ENCODE data around the gene ZAP70.
A peak's percentile ranks its signal among the peaks of the same experiment; 100 is the strongest.

Gene ZAP70

GRCh38 chr2:97770445-97770844 is 57.1 kb downstream of the ZAP70 start:
- no peak overlapping the region for H3K4me3 ChIP-seq (replicated peaks; ENCODE audit: low read depth, low read length)
- no peak for DNase-seq (ENCODE audit: low read depth)
- TF ChIP-seq CTCF (IDR thresholded peaks at IDR 0.05; ENCODE audit: low read length, missing control alignments), result no peak

GRCh38 chr2:97774425-97774824 is 61.0 kb downstream of the ZAP70 start:
- H3K4me3 ChIP-seq (replicated peaks; ENCODE audit: low read depth, low read length), result no peak overlapping the region
- peak; percentile 13 for DNase-seq (ENCODE audit: low read depth)
- peak; percentile 50 for TF ChIP-seq CTCF (IDR thresholded peaks at IDR 0.05; ENCODE audit: low read length, missing control alignments)

GRCh38 chr2:97775074-97775473 is 61.7 kb downstream of the ZAP70 start:
- TF ChIP-seq CTCF (IDR thresholded peaks at IDR 0.05; ENCODE audit: low read length, missing control alignments), result no peak
- no peak for DNase-seq (ENCODE audit: low read depth)

GRCh38 chr2:97779141-97779540 is 65.8 kb downstream of the ZAP70 start:
- no peak for TF ChIP-seq CTCF (IDR thresholded peaks at IDR 0.05; ENCODE audit: low read length, missing control alignments)
- DNase-seq (ENCODE audit: low read depth), result no peak
- H3K4me3 ChIP-seq (replicated peaks; ENCODE audit: low read depth, low read length), result no peak overlapping the region

More at GRCh38 chr2:97775074-97775473, 61.7 kb downstream of the ZAP70 start:
- H3K4me3 ChIP-seq (replicated peaks; ENCODE audit: low read depth, low read length), result no peak overlapping the region

- TF ChIP-seq CTCF (IDR thresholded peaks at IDR 0.05; ENCODE audit: low read length, missing control alignments), result no peak
- H3K4me3 ChIP-seq (replicated peaks; ENCODE audit: low read depth, low read length), result no peak overlapping the region
- no peak for DNase-seq (ENCODE audit: low read depth)
These were observed 68.6 kb downstream of the ZAP70 start for GRCh38 chr2:97781981-97782380.

GRCh38 chr2:97784953-97785352 is 71.6 kb downstream of the ZAP70 start:
- TF ChIP-seq CTCF (IDR thresholded peaks at IDR 0.05; ENCODE audit: low read length, missing control alignments), result no peak
- no peak for DNase-seq (ENCODE audit: low read depth)
- H3K4me3 ChIP-seq (replicated peaks; ENCODE audit: low read depth, low read length), result no peak overlapping the region

GRCh38 chr2:97785818-97786217 is 72.4 kb downstream of the ZAP70 start:
- no peak for TF ChIP-seq CTCF (IDR thresholded peaks at IDR 0.05; ENCODE audit: low read length, missing control alignments)
- no peak for DNase-seq (ENCODE audit: low read depth)

More at GRCh38 chr2:97785818-97786217, 72.4 kb downstream of the ZAP70 start:
- no peak overlapping the region for H3K4me3 ChIP-seq (replicated peaks; ENCODE audit: low read depth, low read length)
